DND-41 (cell line): ENCODE results near the gene CDK9.
A peak's percentile ranks its signal among the peaks of the same experiment; 100 is the strongest.

Experiments
- ATAC-seq: fragments of 200-7000 bp; cut with Tn5 transposase; 3 replicates; pipeline ENCODE4 v1.9.1; 2021; ENCODE audit warnings: low read depth; ENCODE audit not compliant: insufficient read depth
- DNase-seq: peaks from one replicate; pipeline ENCODE4 v3.0.0-alpha.2; 2020
- H2AFZ ChIP-seq: 2 replicates; pipeline ENCODE4 v1.6.0; 2012; ENCODE audit warnings: low read depth, low read length
- H3K27ac ChIP-seq: 2 replicates; pipeline ENCODE4 v1.5.1; 2012; ENCODE audit warnings: low read length, inconsistent platforms
- H3K27me3 ChIP-seq: fragments of 200-600 bp; sonication (generic); 2 replicates; pipeline ENCODE4 v1.6.0; 2012; ENCODE audit warnings: low read length, mild to moderate bottlenecking, inconsistent platforms; ENCODE audit not compliant: insufficient read depth, poor library complexity
- H3K36me3 ChIP-seq: 2 replicates; pipeline ENCODE4 v1.5.1; 2012; ENCODE audit warnings: low read length, inconsistent platforms; ENCODE audit not compliant: insufficient read depth
- H3K4me1 ChIP-seq: 2 replicates; pipeline ENCODE4 v1.5.1; 2012; ENCODE audit warnings: mild to moderate bottlenecking, low read length; ENCODE audit not compliant: insufficient read depth
- H3K4me2 ChIP-seq: 2 replicates; pipeline ENCODE4 v1.6.0; 2012; ENCODE audit warnings: mild to moderate bottlenecking, moderate library complexity, low read length, inconsistent platforms; ENCODE audit not compliant: insufficient read depth
- H3K4me3 ChIP-seq, 2 experiments: fragments of 200-600 bp in 1 of 2; shearing (Covaris generic) in 1 of 2; 2 replicates each; pipeline ENCODE4 v1.5.1; 2012 to 2016; ENCODE audit warnings: inconsistent platforms in 2 of 2, low read length in 2 of 2, mild to moderate bottlenecking in 2 of 2, low read depth in 1 of 2, moderate library complexity in 1 of 2
- H3K79me2 ChIP-seq: 2 replicates; pipeline ENCODE4 v1.6.0; 2012; ENCODE audit warnings: low read length, inconsistent platforms; ENCODE audit not compliant: insufficient read depth
- H3K9ac ChIP-seq: 2 replicates; pipeline ENCODE4 v1.6.0; 2012; ENCODE audit warnings: low read depth, mild to moderate bottlenecking, inconsistent platforms, low read length, moderate library complexity
- H3K9me3 ChIP-seq: 2 replicates; pipeline ENCODE4 v1.5.1; 2012; ENCODE audit warnings: low read length, moderate library complexity, mild to moderate bottlenecking, inconsistent platforms; ENCODE audit not compliant: insufficient read depth, severe bottlenecking
- H4K20me1 ChIP-seq: 2 replicates; pipeline ENCODE4 v1.6.0; 2012; ENCODE audit warnings: low read length; ENCODE audit not compliant: insufficient read depth
- EZH2 ChIP-seq: IDR thresholded peaks from 3 replicates; pipeline ENCODE4 v1.6.1; 2012; ENCODE audit warnings: borderline replicate concordance, low read depth, mild to moderate bottlenecking, moderate library complexity, low read length, inconsistent platforms; ENCODE audit not compliant: severe bottlenecking
- TF ChIP-seq, protein P1 (sequence below): IDR thresholded peaks from 2 replicates; pipeline ENCODE4 v1.5.1; 2012; ENCODE audit warnings: borderline replicate concordance, low read length, moderate library complexity, mild to moderate bottlenecking; ENCODE audit not compliant: poor library complexity, severe bottlenecking; ENCODE audit errors: extremely low read depth

The CDK9 gene

DNA sequence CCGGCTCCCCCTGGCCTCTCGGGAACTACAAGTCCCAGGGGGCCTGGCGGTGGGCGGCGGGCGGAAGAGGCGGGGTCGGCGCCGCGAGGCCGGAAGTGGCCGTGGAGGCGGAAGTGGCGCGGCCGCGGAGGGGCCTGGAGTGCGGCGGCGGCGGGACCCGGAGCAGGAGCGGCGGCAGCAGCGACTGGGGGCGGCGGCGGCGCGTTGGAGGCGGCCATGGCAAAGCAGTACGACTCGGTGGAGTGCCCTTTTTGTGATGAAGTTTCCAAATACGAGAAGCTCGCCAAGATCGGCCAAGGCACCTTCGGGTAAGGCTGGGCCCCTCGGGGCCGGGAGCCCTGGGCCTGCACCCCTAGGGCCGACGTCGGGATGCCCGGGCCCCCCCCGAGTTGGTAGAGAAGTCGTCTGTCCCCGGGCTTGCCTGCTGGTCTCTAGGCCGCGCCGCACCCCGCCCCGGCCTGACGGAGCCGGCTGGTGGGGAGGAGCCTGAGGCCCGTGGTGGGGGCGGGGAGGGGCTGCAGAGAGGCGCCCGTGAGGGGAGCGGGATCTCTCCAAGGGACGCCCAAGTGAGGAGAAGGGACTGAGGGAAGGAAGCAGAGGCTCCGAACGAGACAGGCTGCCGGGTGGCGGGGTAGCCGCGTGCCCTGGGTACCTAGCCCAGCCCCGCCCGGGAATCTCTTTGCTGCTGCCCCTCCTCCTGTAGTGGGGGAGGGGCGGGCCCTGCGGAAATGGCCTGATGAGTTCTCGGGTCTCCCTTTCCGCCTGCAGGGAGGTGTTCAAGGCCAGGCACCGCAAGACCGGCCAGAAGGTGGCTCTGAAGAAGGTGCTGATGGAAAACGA lies at the start of gene CDK9:
TSS of gene CDK9 (plus strand) at position 102 of the 840 bp plus-strand sequence. CDS start at position 217, 115 bp downstream.
- peak; percentile 76 for ATAC-seq
- Histone ChIP-seq H3K27ac (peak within 1 kb of the TSS; percentile 88), H2AFZ (peak within 1 kb of the TSS; percentile 79), H3K4me1 (peaks cover 38% of the 10 kb centered on the region), H3K9ac (peak within 1 kb of the TSS; percentile 94), H3K36me3 (peaks cover 54% of the 10 kb centered on the region), H3K4me2 (peak within 1 kb of the TSS; percentile 87), H4K20me1 (peaks cover 41% of the 10 kb centered on the region), H3K9me3 (no peaks in the 10 kb centered on the region), H3K79me2 (peaks cover 55% of the 10 kb centered on the region), H3K27me3 (no peaks in the 10 kb centered on the region), H3K4me3 (peak within 1 kb of the TSS; percentile 98)
- DNase-seq = peak; percentile 92
- TF ChIP-seq EZH2 = no peak
- TF ChIP-seq, protein P1, sequence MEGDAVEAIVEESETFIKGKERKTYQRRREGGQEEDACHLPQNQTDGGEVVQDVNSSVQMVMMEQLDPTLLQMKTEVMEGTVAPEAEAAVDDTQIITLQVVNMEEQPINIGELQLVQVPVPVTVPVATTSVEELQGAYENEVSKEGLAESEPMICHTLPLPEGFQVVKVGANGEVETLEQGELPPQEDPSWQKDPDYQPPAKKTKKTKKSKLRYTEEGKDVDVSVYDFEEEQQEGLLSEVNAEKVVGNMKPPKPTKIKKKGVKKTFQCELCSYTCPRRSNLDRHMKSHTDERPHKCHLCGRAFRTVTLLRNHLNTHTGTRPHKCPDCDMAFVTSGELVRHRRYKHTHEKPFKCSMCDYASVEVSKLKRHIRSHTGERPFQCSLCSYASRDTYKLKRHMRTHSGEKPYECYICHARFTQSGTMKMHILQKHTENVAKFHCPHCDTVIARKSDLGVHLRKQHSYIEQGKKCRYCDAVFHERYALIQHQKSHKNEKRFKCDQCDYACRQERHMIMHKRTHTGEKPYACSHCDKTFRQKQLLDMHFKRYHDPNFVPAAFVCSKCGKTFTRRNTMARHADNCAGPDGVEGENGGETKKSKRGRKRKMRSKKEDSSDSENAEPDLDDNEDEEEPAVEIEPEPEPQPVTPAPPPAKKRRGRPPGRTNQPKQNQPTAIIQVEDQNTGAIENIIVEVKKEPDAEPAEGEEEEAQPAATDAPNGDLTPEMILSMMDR = no peak

DNA sequence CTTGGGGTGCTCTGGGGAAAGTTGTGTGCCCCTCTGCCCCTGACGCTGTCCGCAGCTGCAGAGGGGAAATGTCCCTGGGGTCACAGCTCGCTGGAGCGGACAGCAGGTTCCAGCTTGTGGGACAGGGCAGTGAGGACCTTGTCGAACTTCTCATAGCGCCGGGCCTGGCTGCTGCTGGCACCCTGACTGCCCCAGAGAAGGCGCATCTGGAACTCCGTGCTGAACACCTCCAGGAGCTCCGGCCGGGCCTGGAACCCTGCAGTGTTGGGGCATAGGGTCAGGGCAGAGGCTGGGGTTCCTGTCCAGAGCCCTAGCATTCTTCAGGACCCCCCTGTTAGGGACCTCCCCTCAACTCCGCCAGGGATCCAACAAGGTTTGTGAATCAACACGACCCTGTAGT lies 47.2 kb upstream of the CDK9 start:
- no peak overlapping the region for H2AFZ ChIP-seq
- no peaks in the 10 kb centered on the region for H3K9me3 ChIP-seq
- no peak overlapping the region for H3K9ac ChIP-seq
- peaks cover 17% of the 10 kb centered on the region for H3K4me1 ChIP-seq
- H3K36me3 ChIP-seq = no peaks in the 10 kb centered on the region
- no peak overlapping the region for H3K27ac ChIP-seq
- ATAC-seq = no peak
- H3K27me3 ChIP-seq = no peaks in the 10 kb centered on the region
- no peak overlapping the region for H3K4me3 ChIP-seq
- H4K20me1 ChIP-seq = no peaks in the 10 kb centered on the region
- no peak for TF ChIP-seq EZH2
- TF ChIP-seq, protein P1 = no peak
- DNase-seq = no peak
- 0 out of 2 replicates have a peak, but pooled peaks cover 2% of the 10 kb centered on the region for H3K79me2 ChIP-seq
- no peak overlapping the region for H3K4me2 ChIP-seq

DNA sequence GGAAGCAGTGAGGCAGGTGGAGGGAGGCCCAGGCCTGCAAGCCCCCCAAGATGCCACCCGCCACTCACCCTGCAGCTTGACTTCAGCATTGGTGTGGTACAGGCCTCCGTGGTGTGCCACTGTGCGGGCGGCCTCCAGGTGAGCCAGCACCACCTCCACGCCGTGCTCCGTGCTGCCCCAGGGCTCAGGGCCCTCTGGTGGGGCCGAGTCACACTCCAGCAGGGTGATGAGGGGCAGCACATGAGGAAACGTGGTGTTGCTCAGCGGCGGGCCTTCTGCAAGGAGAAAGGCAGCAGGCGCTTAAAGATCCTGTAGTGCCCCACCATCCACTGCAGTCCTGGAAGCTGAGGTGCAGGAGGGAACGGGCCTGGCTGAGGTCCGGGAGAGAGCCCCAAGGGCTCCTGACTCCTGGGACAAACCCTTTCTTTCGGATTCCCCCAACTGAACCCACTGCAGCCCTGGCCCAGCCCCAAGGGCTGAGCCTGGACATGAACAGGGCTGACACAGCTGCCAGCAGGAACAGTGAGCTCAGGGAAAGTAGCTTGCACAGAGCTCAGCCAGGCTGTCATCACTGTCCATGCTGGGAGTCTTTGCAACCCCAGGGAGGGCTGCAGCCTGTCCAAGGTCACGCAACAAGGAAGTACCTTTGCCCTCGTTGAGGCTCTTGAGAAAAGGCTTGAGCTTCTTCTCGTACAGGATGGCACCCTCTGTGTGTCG lies 46.1 kb upstream of the CDK9 start:
- H3K4me3 ChIP-seq = no peak overlapping the region
- no peak overlapping the region for H2AFZ ChIP-seq
- ATAC-seq (no peak), DNase-seq (no peak)
- no peaks in the 10 kb centered on the region for H4K20me1 ChIP-seq
- H3K27ac ChIP-seq = no peak overlapping the region
- no peaks in the 10 kb centered on the region for H3K27me3 ChIP-seq
- H3K4me1 ChIP-seq = peaks cover 8% of the 10 kb centered on the region
- H3K79me2 ChIP-seq = no peaks in the 10 kb centered on the region
- H3K9ac ChIP-seq = no peak overlapping the region
- no peaks in the 10 kb centered on the region for H3K9me3 ChIP-seq
- no peak overlapping the region for H3K4me2 ChIP-seq
- no peak for TF ChIP-seq EZH2
- TF ChIP-seq, protein P1 = no peak
- no peaks in the 10 kb centered on the region for H3K36me3 ChIP-seq
